ENCODE data around the gene LRP3. TPM values are rescaled to one million over a fixed set of nuclear protein-coding genes. Genes with fewer than 3 reads are reported as not detected.
"Not testable (repeated sequence)": the region's sequence is repeated elsewhere in the genome, so short reads cannot be mapped to it uniquely, and the experiment has no call there.

Gene LRP3
- total and polyA plus RNA-seq, 12 donors = 1.4 to 92.8 (median 52.2) TPM

- no peak for DNase-seq
- Histone ChIP-seq H3K9me3 (replicated peaks in 1 of 3) (no peaks in the 10 kb centered on the region), H3K27ac (no peak overlapping the region), H3K4me3 (no peak overlapping the region), H3K4me1 (replicated peaks in 1 of 2) (no peaks in the 10 kb centered on the region), H3K36me3 (replicated peaks in 1 of 2) (no peaks in the 10 kb centered on the region), H3K27me3 (no peaks in the 10 kb centered on the region)
- intact Hi-C loops (cut with DNase I) = no loop called here
- TF ChIP-seq CTCF (IDR thresholded peaks at IDR 0.05) = no peak
- WGBS, 4 donors = 64 to 80% (median 68%) methylated on average over 2 of the region's 2 CpGs
Observed at GRCh38 chr19:33152176-33152575, 42.0 kb upstream of the LRP3 start.

GRCh38 chr19:33152625-33153024, 41.5 kb upstream of the LRP3 start:
- H3K4me1 ChIP-seq (replicated peaks in 1 of 2); H3K4me3 ChIP-seq; H3K27ac ChIP-seq; intact Hi-C loops (cut with DNase I); H3K27me3 ChIP-seq; H3K36me3 ChIP-seq (replicated peaks in 1 of 2); DNase-seq; H3K9me3 ChIP-seq (replicated peaks in 1 of 3): not testable (repeated sequence)
- 76 to 83% (median 80%) methylated on average over 4 of the region's 4 CpGs for WGBS, 4 donors

- H3K4me3 ChIP-seq; H3K27ac ChIP-seq; H3K9me3 ChIP-seq (replicated peaks in 1 of 3); intact Hi-C loops (cut with DNase I); DNase-seq; H3K4me1 ChIP-seq (replicated peaks in 1 of 2); H3K27me3 ChIP-seq; H3K36me3 ChIP-seq (replicated peaks in 1 of 2): not testable (repeated sequence)
- WGBS, 4 donors = 73 to 90% (median 79%) methylated on average over 6 of the region's 6 CpGs
Observed at GRCh38 chr19:33154313-33154712, 39.8 kb upstream of the LRP3 start.

GRCh38 chr19:33156334-33156733, 37.8 kb upstream of the LRP3 start:
- no peaks in the 10 kb centered on the region for H3K27me3 ChIP-seq
- no peaks in the 10 kb centered on the region for H3K4me1 ChIP-seq (replicated peaks in 1 of 2)
- no peak overlapping the region for H3K4me3 ChIP-seq
- intact Hi-C loops (cut with DNase I) = no loop called here
- H3K27ac ChIP-seq = no peak overlapping the region
- no peak for DNase-seq
- no peaks in the 10 kb centered on the region for H3K9me3 ChIP-seq (replicated peaks in 1 of 3)
- no peaks in the 10 kb centered on the region for H3K36me3 ChIP-seq (replicated peaks in 1 of 2)
- WGBS, 4 donors = 52 to 79% (median 61%) methylated on average over 5 of the region's 5 CpGs
- no peak for TF ChIP-seq POLR2A (IDR thresholded peaks at IDR 0.05)
- no peak for TF ChIP-seq CTCF (IDR thresholded peaks at IDR 0.05)

- Histone ChIP-seq H3K27ac (no peak overlapping the region), H3K4me1 (replicated peaks in 1 of 2) (no peaks in the 10 kb centered on the region), H3K36me3 (replicated peaks in 1 of 2) (no peaks in the 10 kb centered on the region), H3K27me3 (no peaks in the 10 kb centered on the region), H3K4me3 (no peak overlapping the region), H3K9me3 (replicated peaks in 1 of 3) (no peaks in the 10 kb centered on the region)
- intact Hi-C loops (cut with DNase I) = no loop called here
- WGBS, 4 donors = 56 to 65% (median 63%) methylated on average over 3 of the region's 3 CpGs
- no peak for DNase-seq
- TF ChIP-seq CTCF (IDR thresholded peaks at IDR 0.05) (no peak), POLR2A (IDR thresholded peaks at IDR 0.05) (no peak)
Observed at GRCh38 chr19:33157906-33158305, 36.2 kb upstream of the LRP3 start.

Measured in adrenal gland (tissue), 12 donors.